Activated CD4-positive, alpha-beta memory T cell treated with anti-CD3 and anti-CD28 coated beads, Interleukin-2, amount 10 ng/mL, durations not matched to agents 7 days and 5 days (primary cell): ENCODE results near the gene TCFL5. TPM values are rescaled to one million over a fixed set of nuclear protein-coding genes. Genes with fewer than 3 reads are reported as not detected.

ENCODE experiments used
- CTCF ChIA-PET: fragments of 350-600 bp; sonication (Branson Sonifier 250); formaldehyde crosslinking; loops from one replicate; lab custom pipeline; 2021; ENCODE audit warnings: antibody characterized with exemption, inconsistent platforms; lab: Charles Lee
- POLR2A ChIA-PET: fragments of 350-600 bp; sonication (Branson Sonifier 250); formaldehyde crosslinking; loops from one replicate; lab custom pipeline; 2021; ENCODE audit warnings: antibody characterized with exemption; lab: Charles Lee
- DNase-seq: peaks from one replicate; pipeline ENCODE4 v3.0.0-alpha.2; 2020
- H3K27ac Mint-ChIP-seq: one replicate; pipeline ENCODE4 v1.8.0; 2021; ENCODE audit warnings: mild to moderate bottlenecking, mixed read lengths
- H3K27me3 Mint-ChIP-seq: one replicate; pipeline ENCODE4 v1.8.0; 2021; ENCODE audit warnings: mixed read lengths
- H3K36me3 Mint-ChIP-seq: one replicate; pipeline ENCODE4 v1.8.0; 2021; ENCODE audit warnings: low read depth, mixed read lengths
- H3K4me1 Mint-ChIP-seq: one replicate; pipeline ENCODE4 v1.8.0; 2021; ENCODE audit warnings: mixed read lengths
- H3K4me3 Mint-ChIP-seq: one replicate; pipeline ENCODE4 v1.8.0; 2021; ENCODE audit warnings: mild to moderate bottlenecking, mixed read lengths
- H3K9me3 Mint-ChIP-seq: one replicate; pipeline ENCODE4 v1.8.0; 2021; ENCODE audit warnings: mixed read lengths
- total RNA-seq, 2 experiments: library from RNA; stranded (reverse); gene quantifications; one replicate each; pipeline ENCODE4 v1.2.3, GENCODE V29; 2021

Gene TCFL5
- total RNA-seq, 2 experiments from 2014 or later: 6.0 to 6.2 TPM

- Mint-ChIP-seq H3K27ac (no peak overlapping the region), H3K9me3 (no peaks in the 10 kb centered on the region), H3K27me3 (no peaks in the 10 kb centered on the region), H3K4me3 (no peak overlapping the region), H3K4me1 (peaks cover 8% of the 10 kb centered on the region), H3K36me3 (peaks cover 49% of the 10 kb centered on the region)
- DNase-seq: no peak
- POLR2A ChIA-PET: interaction anchor here (1.0 to 2.0 kb wide), 2 partner anchors 9 to 13 kb away, joined by 4 to 7 read pairs; no protein-coding TSS in a partner anchor
- CTCF ChIA-PET: interaction anchor here (1.3 kb wide), 1 partner anchor 22 kb away, joined by 3 read pairs; no protein-coding TSS in a partner anchor
Observed at GRCh38 chr20:62885046-62885895, 23.6 kb upstream of the TCFL5 start.

GRCh38 chr20:62884556-62884955, 22.9 kb upstream of the TCFL5 start:
- ChIA-PET POLR2A (interaction anchor here (1.0 to 2.0 kb wide), 2 partner anchors 8 to 13 kb away, joined by 4 to 7 read pairs; no protein-coding TSS in a partner anchor), CTCF (interaction anchor here (1.3 kb wide), 1 partner anchor 23 kb away, joined by 3 read pairs; no protein-coding TSS in a partner anchor)
- H3K4me1 Mint-ChIP-seq: peaks cover 8% of the 10 kb centered on the region
- H3K4me3 Mint-ChIP-seq: no peak overlapping the region
- H3K27ac Mint-ChIP-seq: no peak overlapping the region
- DNase-seq: no peak
- H3K36me3 Mint-ChIP-seq: peaks cover 42% of the 10 kb centered on the region
- no peaks in the 10 kb centered on the region for H3K27me3 Mint-ChIP-seq
- H3K9me3 Mint-ChIP-seq: no peaks in the 10 kb centered on the region

- ChIA-PET CTCF (interaction anchor here (0.6 kb wide), 2 partner anchors 35 to 382 kb away, joined by 3 to 4 read pairs; no protein-coding TSS in a partner anchor), POLR2A (no interaction called here)
- Mint-ChIP-seq H3K9me3 (no peaks in the 10 kb centered on the region), H3K27me3 (no peaks in the 10 kb centered on the region), H3K4me1 (peaks cover 7% of the 10 kb centered on the region), H3K27ac (no peak overlapping the region), H3K36me3 (peaks cover 25% of the 10 kb centered on the region), H3K4me3 (no peak overlapping the region)
- DNase-seq: no peak
Observed at GRCh38 chr20:62882426-62882825, 20.8 kb upstream of the TCFL5 start.

GRCh38 chr20:62881662-62882395, 20.2 kb upstream of the TCFL5 start:
- CTCF ChIA-PET: interaction anchor here (0.6 kb wide), 1 partner anchor 36 kb away, joined by 4 read pairs; no protein-coding TSS in a partner anchor
- H3K4me3 Mint-ChIP-seq: no peak overlapping the region
- no peak overlapping the region for H3K27ac Mint-ChIP-seq
- no peak for DNase-seq
- POLR2A ChIA-PET: no interaction called here
- peaks cover 3% of the 10 kb centered on the region for H3K4me1 Mint-ChIP-seq
- no peaks in the 10 kb centered on the region for H3K27me3 Mint-ChIP-seq
- peaks cover 21% of the 10 kb centered on the region for H3K36me3 Mint-ChIP-seq
- no peaks in the 10 kb centered on the region for H3K9me3 Mint-ChIP-seq

GRCh38 chr20:62880935-62881661, 19.5 kb upstream of the TCFL5 start:
- ChIA-PET CTCF (no interaction called here), POLR2A (no interaction called here)
- Mint-ChIP-seq H3K27me3 (no peaks in the 10 kb centered on the region), H3K4me1 (no peaks in the 10 kb centered on the region), H3K36me3 (peaks cover 14% of the 10 kb centered on the region), H3K9me3 (no peaks in the 10 kb centered on the region), H3K27ac (no peak overlapping the region), H3K4me3 (no peak overlapping the region)
- no peak for DNase-seq

- no peaks in the 10 kb centered on the region for H3K27me3 Mint-ChIP-seq
- no peak overlapping the region for H3K4me3 Mint-ChIP-seq
- H3K4me1 Mint-ChIP-seq: peaks cover 4% of the 10 kb centered on the region
- ChIA-PET POLR2A (no interaction called here), CTCF (no interaction called here)
- H3K9me3 Mint-ChIP-seq: no peaks in the 10 kb centered on the region
- H3K36me3 Mint-ChIP-seq: peaks cover 14% of the 10 kb centered on the region
- no peak overlapping the region for H3K27ac Mint-ChIP-seq
- no peak for DNase-seq
Observed at GRCh38 chr20:62880147-62880934, 18.7 kb upstream of the TCFL5 start.

- H3K4me3 Mint-ChIP-seq: no peak overlapping the region
- H3K4me1 Mint-ChIP-seq: peaks cover 7% of the 10 kb centered on the region
- H3K9me3 Mint-ChIP-seq: no peaks in the 10 kb centered on the region
- H3K27me3 Mint-ChIP-seq: no peaks in the 10 kb centered on the region
- ChIA-PET CTCF (no interaction called here), POLR2A (no interaction called here)
- no peak for DNase-seq
- H3K27ac Mint-ChIP-seq: no peak overlapping the region
- peaks cover 13% of the 10 kb centered on the region for H3K36me3 Mint-ChIP-seq
Observed at GRCh38 chr20:62879275-62880146, 17.9 kb upstream of the TCFL5 start.

GRCh38 chr20:62878244-62879038, 16.8 kb upstream of the TCFL5 start:
- Mint-ChIP-seq H3K9me3 (no peaks in the 10 kb centered on the region), H3K4me3 (no peak overlapping the region), H3K36me3 (peaks cover 10% of the 10 kb centered on the region), H3K4me1 (peaks cover 13% of the 10 kb centered on the region), H3K27ac (no peak overlapping the region), H3K27me3 (peaks cover 2% of the 10 kb centered on the region)
- POLR2A ChIA-PET: no interaction called here
- no peak for DNase-seq
- CTCF ChIA-PET: no interaction called here

GRCh38 chr20:62876902-62877816, 15.5 kb upstream of the TCFL5 start:
- ChIA-PET CTCF (no interaction called here), POLR2A (interaction anchor here (1.2 to 1.8 kb wide), 3 partner anchors 8 to 50 kb away, joined by 3 to 4 read pairs (median 3); partner anchors contain the start of gene TCFL5)
- Mint-ChIP-seq H3K4me3 (no peak overlapping the region), H3K27me3 (peaks cover 12% of the 10 kb centered on the region), H3K4me1 (peaks cover 15% of the 10 kb centered on the region), H3K27ac (no peak overlapping the region), H3K9me3 (no peaks in the 10 kb centered on the region), H3K36me3 (peaks cover 9% of the 10 kb centered on the region)
- no peak for DNase-seq

- no peak for DNase-seq
- Mint-ChIP-seq H3K4me3 (no peak overlapping the region), H3K27ac (no peak overlapping the region), H3K4me1 (peaks cover 15% of the 10 kb centered on the region), H3K27me3 (peaks cover 14% of the 10 kb centered on the region), H3K36me3 (peaks cover 3% of the 10 kb centered on the region), H3K9me3 (no peaks in the 10 kb centered on the region)
- CTCF ChIA-PET: no interaction called here
- POLR2A ChIA-PET: interaction anchor here (1.2 to 1.8 kb wide), 3 partner anchors 8 to 51 kb away, joined by 3 to 4 read pairs (median 3); partner anchors contain the start of gene TCFL5
Observed at GRCh38 chr20:62876501-62876901, 14.9 kb upstream of the TCFL5 start.
